ENCODE results near the gene TMEM163. TPM values are rescaled to one million over a fixed set of nuclear protein-coding genes. Genes with fewer than 3 reads are reported as not detected.

Gene TMEM163
- total and polyA plus RNA-seq, 2 donors (not counting 3 experiments of a cell fraction or from before 2014, with no cell fraction given): 1.0 to 2.8 TPM

DNA sequence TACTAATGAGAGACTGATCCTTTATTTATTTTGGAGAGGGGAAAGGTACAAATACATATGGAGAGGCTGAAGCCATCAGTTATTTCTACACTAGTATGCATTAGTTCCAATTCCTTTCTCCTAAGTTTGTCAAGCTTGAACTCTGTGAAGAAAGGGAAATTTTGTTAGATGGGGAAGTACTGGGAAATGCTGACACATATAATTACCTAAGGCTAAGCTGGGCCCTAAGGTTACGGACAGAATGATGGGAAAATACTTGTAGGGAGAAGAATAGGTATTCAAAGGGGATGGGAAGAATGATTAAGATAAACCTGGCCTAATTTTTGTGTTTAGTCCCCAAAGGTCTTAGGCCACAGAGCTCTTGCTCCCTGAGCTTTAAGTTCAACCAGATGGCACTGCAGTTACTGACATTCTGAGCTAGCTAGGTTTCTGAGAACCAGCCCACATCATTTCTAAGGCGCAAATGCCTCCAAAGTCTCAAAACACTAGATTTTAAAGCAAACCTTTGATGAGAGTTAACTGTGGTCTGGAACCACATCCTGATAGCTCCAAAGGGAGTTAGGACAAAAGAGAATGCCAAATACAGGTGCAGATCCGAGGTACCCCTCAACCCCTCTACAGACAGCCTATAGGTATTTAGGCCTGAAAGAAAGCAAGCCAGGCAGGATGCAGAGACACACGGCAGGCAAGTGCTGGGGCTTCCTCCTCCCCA is 2.7 kb downstream of the TMEM163 start:
- BruUV-seq (replicated peaks): no TSS peak
- Histone ChIP-seq H2AFZ (ENCODE audit: low read depth, low read length) (no peak overlapping the region), H3K4me2 (ENCODE audit: insufficient read depth, low read length) (no peak overlapping the region), H3K4me3 (replicated peaks in 1 of 3; ENCODE audit: insufficient read depth in 1 of 3, low read depth in 1 of 3, low read length in 3 of 3) (no peak overlapping the region), H3K9me3 (replicated peaks; ENCODE audit: control insufficient read depth, insufficient read depth, low read length) (no peaks in the 10 kb centered on the region), H3K9ac (replicated peaks; ENCODE audit: extremely low read depth, insufficient read depth, low read length) (no peak overlapping the region), H3K9me1 (replicated peaks; ENCODE audit: control insufficient read depth, extremely low read depth, insufficient read depth, low read length) (no peaks in the 10 kb centered on the region), H4K20me1 (replicated peaks; ENCODE audit: control insufficient read depth, extremely low read depth, insufficient read depth, low read length) (no peaks in the 10 kb centered on the region), H3K27me3 (ENCODE audit: control insufficient read depth in 2 of 2, insufficient read depth in 2 of 2, low read length in 2 of 2) (peaks cover 22 to 49% of the 10 kb centered on the region in 2 experiments), H3K27ac (ENCODE audit: insufficient read depth, low read depth, low read length) (no peak overlapping the region), H3K4me1 (ENCODE audit: control insufficient read depth, extremely low read depth, insufficient read depth, low read length) (peaks cover 7% of the 10 kb centered on the region), H3K36me3 (ENCODE audit: control insufficient read depth in 2 of 2, extremely low read depth in 1 of 2, insufficient read depth in 2 of 2, low read length in 2 of 2) (no peaks in the 10 kb centered on the region), H3K79me2 (ENCODE audit: control insufficient read depth, insufficient read depth, low read length) (no peaks in the 10 kb centered on the region)
- ChIA-PET POLR2A (no interaction called here), CTCF (interaction anchor here (0.8 to 2.3 kb wide), 5 partner anchors 10 to 265 kb away, joined by 3 to 8 read pairs (median 3); no protein-coding TSS in a partner anchor)
- dilution Hi-C loops (cut with MboI; ENCODE audit: extremely low pct_ligation_motif_present, low sequenced_read_pairs) (no loop called here), intact Hi-C loops (cut with micrococcal nuclease) (loop anchor here (5.0 kb wide), 1 partner anchor 59 kb away; no protein-coding TSS in a partner anchor)
- no peak for TF ChIP-seq GATA2 (IDR thresholded peaks at IDR 0.05; ENCODE audit: insufficient read depth, insufficient read length, low read depth, low read length)
- TF ChIP-seq, protein P1, sequence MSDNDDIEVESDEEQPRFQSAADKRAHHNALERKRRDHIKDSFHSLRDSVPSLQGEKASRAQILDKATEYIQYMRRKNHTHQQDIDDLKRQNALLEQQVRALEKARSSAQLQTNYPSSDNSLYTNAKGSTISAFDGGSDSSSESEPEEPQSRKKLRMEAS (IDR thresholded peaks at IDR 0.05; ENCODE audit: insufficient read depth, insufficient read length): no peak
- TF ChIP-seq EZH2 (IDR thresholded peaks at IDR 0.05; ENCODE audit: borderline replicate concordance, low read depth, low read length, severe bottlenecking): no peak
- no peak for TF ChIP-seq FOS (IDR thresholded peaks at IDR 0.05; ENCODE audit: borderline replicate concordance, insufficient read depth, low read length)
- TF ChIP-seq, protein P2, sequence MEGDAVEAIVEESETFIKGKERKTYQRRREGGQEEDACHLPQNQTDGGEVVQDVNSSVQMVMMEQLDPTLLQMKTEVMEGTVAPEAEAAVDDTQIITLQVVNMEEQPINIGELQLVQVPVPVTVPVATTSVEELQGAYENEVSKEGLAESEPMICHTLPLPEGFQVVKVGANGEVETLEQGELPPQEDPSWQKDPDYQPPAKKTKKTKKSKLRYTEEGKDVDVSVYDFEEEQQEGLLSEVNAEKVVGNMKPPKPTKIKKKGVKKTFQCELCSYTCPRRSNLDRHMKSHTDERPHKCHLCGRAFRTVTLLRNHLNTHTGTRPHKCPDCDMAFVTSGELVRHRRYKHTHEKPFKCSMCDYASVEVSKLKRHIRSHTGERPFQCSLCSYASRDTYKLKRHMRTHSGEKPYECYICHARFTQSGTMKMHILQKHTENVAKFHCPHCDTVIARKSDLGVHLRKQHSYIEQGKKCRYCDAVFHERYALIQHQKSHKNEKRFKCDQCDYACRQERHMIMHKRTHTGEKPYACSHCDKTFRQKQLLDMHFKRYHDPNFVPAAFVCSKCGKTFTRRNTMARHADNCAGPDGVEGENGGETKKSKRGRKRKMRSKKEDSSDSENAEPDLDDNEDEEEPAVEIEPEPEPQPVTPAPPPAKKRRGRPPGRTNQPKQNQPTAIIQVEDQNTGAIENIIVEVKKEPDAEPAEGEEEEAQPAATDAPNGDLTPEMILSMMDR (IDR thresholded peaks at IDR 0.05; ENCODE audit: extremely low read depth in 1 of 2, insufficient read depth in 1 of 2, low read depth in 1 of 2, low read length in 2 of 2): no peak
- TF ChIP-seq POLR2AphosphoS5 (IDR thresholded peaks at IDR 0.05; ENCODE audit: insufficient read depth, low read depth, low read length): no peak
- TF ChIP-seq POLR2A (IDR thresholded peaks at IDR 0.05; ENCODE audit: low read depth, low read length): no peak
- TF ChIP-seq JUN (IDR thresholded peaks at IDR 0.05; ENCODE audit: borderline replicate concordance, insufficient read depth, insufficient read length, low read depth): no peak
- no peak for TF ChIP-seq MYC (IDR thresholded peaks at IDR 0.05; ENCODE audit: low read depth, low read length)
- DNase-seq (ENCODE audit: low read depth, low spot score) (no peak), FAIRE-seq (no peak)
